Measurements from ENCODE around the gene LRCH1.

GRCh38 chr13:46637213-46637612 lies 84.2 kb downstream of the LRCH1 start:
- TF ChIP-seq USF2 (IDR thresholded peaks at IDR 0.05; ENCODE audit: borderline replicate concordance, low read depth, low read length) (no peak), CTCF (IDR thresholded peaks at IDR 0.05) (no peak), ZBTB33 (IDR thresholded peaks at IDR 0.05; ENCODE audit: borderline replicate concordance, low read depth) (no peak), FOXM1 (IDR thresholded peaks at IDR 0.05; ENCODE audit: low read depth) (no peak), IRF3 (IDR thresholded peaks at IDR 0.05; ENCODE audit: low read depth, low read length) (no peak), RXRA (IDR thresholded peaks at IDR 0.05; ENCODE audit: borderline replicate concordance, low read depth) (no peak), SMC3 (IDR thresholded peaks at IDR 0.05; ENCODE audit: low read depth, low read length) (no peak), PBX3 (IDR thresholded peaks at IDR 0.05) (no peak), EP300 (IDR thresholded peaks at IDR 0.05; ENCODE audit: borderline replicate concordance in 1 of 2, low read depth in 1 of 2, low read length in 1 of 2) (no peak), TCF12 (IDR thresholded peaks at IDR 0.05) (no peak), TAF1 (IDR thresholded peaks at IDR 0.05; ENCODE audit: borderline replicate concordance, low read depth, low read length) (no peak)

Data from SK-N-SH (cell line).